Adipocyte (in vitro differentiated cells): Measurements from ENCODE around the gene TTN.
"Not testable (repeated sequence)": the region's sequence is repeated elsewhere in the genome, so short reads cannot be mapped to it uniquely, and the experiment has no call there.

Experiments
- DNase-seq: peaks from one replicate; pipeline ENCODE4 v3.0.0-alpha.2; 2015; ENCODE audit warnings: low read depth
- H3K27me3 ChIP-seq: replicated peaks from 2 replicates; pipeline ENCODE4 v1.7.0; 2013; ENCODE audit warnings: mild to moderate bottlenecking, low read length, moderate library complexity; ENCODE audit not compliant: control insufficient read depth, insufficient read depth
- H3K36me3 ChIP-seq: 2 replicates; pipeline ENCODE4 v1.7.0; 2013; ENCODE audit warnings: low read length, mild to moderate bottlenecking, moderate library complexity; ENCODE audit not compliant: control insufficient read depth, insufficient read depth, severe bottlenecking
- H3K4me1 ChIP-seq: 2 replicates; pipeline ENCODE4 v1.7.0; 2013; ENCODE audit warnings: mild to moderate bottlenecking, low read length, moderate library complexity; ENCODE audit not compliant: control insufficient read depth, insufficient read depth
- H3K4me3 ChIP-seq: 2 replicates; pipeline ENCODE4 v1.7.0; 2013; ENCODE audit warnings: mild to moderate bottlenecking, low read length, moderate library complexity
- H3K9ac ChIP-seq: 2 replicates; pipeline ENCODE4 v1.7.0; 2013; ENCODE audit warnings: mild to moderate bottlenecking, low read length, moderate library complexity
- H3K9me3 ChIP-seq: 2 replicates; pipeline ENCODE4 v1.7.0; 2013; ENCODE audit warnings: mild to moderate bottlenecking, low read length, moderate library complexity; ENCODE audit not compliant: control insufficient read depth

Gene TTN

GRCh38 chr2:178658480-178658879, 148.7 kb downstream of the TTN start:
- not testable (repeated sequence) for DNase-seq, H3K4me3 ChIP-seq, H3K4me1 ChIP-seq, H3K9me3 ChIP-seq, H3K36me3 ChIP-seq, H3K27me3 ChIP-seq, H3K9ac ChIP-seq

DNA sequence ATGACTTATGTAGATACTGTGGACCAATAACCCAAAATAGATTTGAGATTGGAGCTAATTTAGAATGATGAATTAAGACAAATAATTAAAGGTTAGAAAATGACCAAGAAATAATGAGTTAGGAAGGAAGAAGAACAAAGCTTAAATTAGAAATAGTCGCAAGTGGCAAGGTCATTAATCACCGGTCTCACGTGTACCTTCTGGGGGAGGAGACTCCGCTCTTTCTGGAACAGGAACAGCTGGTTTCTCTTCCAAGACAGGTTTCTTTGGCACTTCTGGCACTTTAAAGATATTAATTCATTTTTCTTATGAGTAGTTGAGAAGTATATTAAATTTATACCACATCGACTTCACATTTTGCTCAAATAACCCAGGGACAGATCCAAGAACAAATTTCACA, 156.7 kb downstream of the TTN start:
- Histone ChIP-seq H3K9me3 (no peaks in the 10 kb centered on the region), H3K4me1 (no peaks in the 10 kb centered on the region), H3K36me3 (no peaks in the 10 kb centered on the region), H3K4me3 (no peak overlapping the region), H3K9ac (no peak overlapping the region), H3K27me3 (no peaks in the 10 kb centered on the region)
- no peak for DNase-seq

GRCh38 chr2:178644919-178645318, 162.3 kb downstream of the TTN start:
- no peak for DNase-seq
- H3K9ac ChIP-seq = no peak overlapping the region
- H3K36me3 ChIP-seq = no peaks in the 10 kb centered on the region

GRCh38 chr2:178641498-178641897, 165.7 kb downstream of the TTN start:
- no peaks in the 10 kb centered on the region for H3K4me1 ChIP-seq
- H3K4me3 ChIP-seq = no peak overlapping the region
- H3K27me3 ChIP-seq = no peaks in the 10 kb centered on the region
- H3K9ac ChIP-seq = no peak overlapping the region
- H3K36me3 ChIP-seq = no peaks in the 10 kb centered on the region
- no peaks in the 10 kb centered on the region for H3K9me3 ChIP-seq
- no peak for DNase-seq

More at GRCh38 chr2:178644919-178645318, 162.3 kb downstream of the TTN start:
- Histone ChIP-seq H3K4me1 (no peaks in the 10 kb centered on the region), H3K27me3 (no peaks in the 10 kb centered on the region), H3K4me3 (no peak overlapping the region), H3K9me3 (no peaks in the 10 kb centered on the region)

DNA sequence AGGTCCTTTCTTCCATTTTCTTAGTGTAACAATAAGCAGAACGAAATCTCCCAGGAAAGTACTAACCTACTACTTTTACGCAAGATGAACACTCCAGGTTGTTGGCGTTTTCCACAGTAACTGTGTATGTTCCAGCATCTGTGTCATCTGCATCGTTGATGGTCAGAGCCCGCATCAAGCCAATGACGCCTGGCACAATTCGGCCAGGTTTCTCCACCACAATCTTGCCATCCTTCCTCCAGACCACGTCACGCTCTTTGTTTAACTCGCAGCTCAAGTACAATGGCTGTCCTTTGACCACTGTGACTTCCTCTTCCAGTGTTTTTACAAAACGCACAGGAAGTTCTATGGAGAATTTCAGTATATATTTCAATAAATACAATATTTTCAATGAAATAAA, 171.3 kb downstream of the TTN start:
- H3K4me3 ChIP-seq = no peak overlapping the region
- no peak for DNase-seq
- H3K9me3 ChIP-seq = no peaks in the 10 kb centered on the region
- no peak overlapping the region for H3K9ac ChIP-seq
- no peaks in the 10 kb centered on the region for H3K4me1 ChIP-seq
- no peaks in the 10 kb centered on the region for H3K36me3 ChIP-seq
- H3K27me3 ChIP-seq = no peaks in the 10 kb centered on the region

DNA sequence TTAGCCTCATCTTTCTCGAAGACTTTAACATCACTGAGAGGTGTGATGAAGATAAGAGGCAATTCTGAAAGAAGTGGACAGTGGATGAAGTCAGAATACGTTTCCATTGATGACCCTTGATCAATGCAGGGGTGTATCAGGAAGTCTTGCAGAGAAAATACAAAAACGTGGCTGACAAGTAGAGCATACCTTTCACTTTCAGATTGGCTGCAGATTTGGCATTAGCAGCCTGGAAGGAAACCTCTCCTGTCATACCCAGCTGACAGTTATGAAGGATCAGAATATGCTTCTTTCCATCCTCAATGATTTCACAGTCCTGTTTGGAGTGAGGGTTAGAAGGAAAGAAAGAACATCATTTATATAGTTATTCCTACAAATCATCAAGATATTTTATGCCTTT, 174.5 kb downstream of the TTN start:
- no peaks in the 10 kb centered on the region for H3K4me1 ChIP-seq
- no peak overlapping the region for H3K4me3 ChIP-seq
- no peaks in the 10 kb centered on the region for H3K9me3 ChIP-seq
- no peak for DNase-seq
- no peaks in the 10 kb centered on the region for H3K36me3 ChIP-seq
- no peak overlapping the region for H3K9ac ChIP-seq
- no peaks in the 10 kb centered on the region for H3K27me3 ChIP-seq

- Histone ChIP-seq H3K4me3 (no peak overlapping the region), H3K4me1 (no peaks in the 10 kb centered on the region), H3K9ac (no peak overlapping the region), H3K9me3 (no peaks in the 10 kb centered on the region), H3K27me3 (no peaks in the 10 kb centered on the region), H3K36me3 (no peaks in the 10 kb centered on the region)
- no peak for DNase-seq
Measured at GRCh38 chr2:178630581-178630980, 176.6 kb downstream of the TTN start.

DNA sequence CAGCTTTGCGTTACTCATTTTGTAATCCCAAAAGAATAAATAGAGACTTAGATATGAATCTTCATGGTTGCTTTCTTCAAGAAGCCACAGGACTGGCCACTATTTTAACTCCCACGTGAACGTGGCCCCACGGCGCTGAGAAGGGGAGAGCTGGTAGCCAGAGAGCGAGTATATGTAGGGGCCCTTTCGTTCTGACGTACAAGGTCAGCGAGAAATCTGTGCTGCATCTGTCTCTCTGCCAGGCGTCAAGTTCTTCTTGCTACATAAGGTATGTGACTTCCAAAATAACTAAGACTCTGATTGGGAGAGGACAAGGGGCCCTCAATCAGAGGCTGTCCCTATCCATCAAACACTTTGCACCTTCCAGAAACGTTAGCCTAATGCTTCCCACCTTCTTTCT, 177.8 kb downstream of the TTN start:
- Histone ChIP-seq H3K27me3 (no peaks in the 10 kb centered on the region), H3K4me1 (no peaks in the 10 kb centered on the region), H3K9ac (no peak overlapping the region), H3K4me3 (no peak overlapping the region), H3K9me3 (no peaks in the 10 kb centered on the region), H3K36me3 (no peaks in the 10 kb centered on the region)
- no peak for DNase-seq

DNA sequence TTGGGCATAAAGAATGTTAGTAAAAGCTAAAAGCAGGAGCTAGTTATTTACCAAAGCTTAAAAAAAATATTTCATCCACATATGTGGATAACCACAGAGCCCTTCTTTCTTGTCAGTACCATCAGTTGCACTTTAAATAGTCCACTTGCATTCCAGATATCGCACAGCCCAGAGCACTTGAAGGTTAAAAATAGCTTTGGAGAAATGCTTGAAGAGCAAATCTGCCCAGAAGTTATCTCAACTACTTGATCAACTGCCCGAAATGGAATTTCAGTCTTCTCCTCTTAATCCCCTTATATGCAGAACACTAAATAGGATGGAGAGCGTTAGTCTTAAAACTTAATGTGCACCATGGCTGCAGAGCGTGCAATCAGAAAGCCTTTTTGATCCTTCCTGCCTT, 178.6 kb downstream of the TTN start:
- Histone ChIP-seq H3K36me3 (no peaks in the 10 kb centered on the region), H3K9me3 (no peaks in the 10 kb centered on the region)
- no peak for DNase-seq

DNA sequence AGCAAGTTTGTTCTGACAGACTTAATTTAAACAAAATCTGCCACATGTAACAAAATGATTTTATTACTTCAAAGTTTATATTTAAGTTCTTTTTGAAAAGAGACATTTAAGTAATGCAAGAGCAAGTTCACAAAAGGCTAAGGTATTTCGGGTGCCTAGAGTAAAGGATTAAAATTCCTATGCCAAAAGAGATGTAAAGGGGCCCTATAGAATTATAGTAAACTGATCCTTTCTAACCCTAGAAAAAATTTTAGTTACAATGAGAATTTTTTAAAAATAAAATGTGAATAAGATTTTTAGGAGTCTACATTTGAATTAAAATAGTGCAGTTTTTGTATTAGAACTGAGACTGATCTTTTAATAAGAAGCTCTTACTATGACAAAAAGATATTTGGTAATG, 179.8 kb downstream of the TTN start:
- Histone ChIP-seq H3K4me1 (no peaks in the 10 kb centered on the region), H3K4me3 (no peak overlapping the region), H3K9ac (no peak overlapping the region), H3K36me3 (no peaks in the 10 kb centered on the region), H3K9me3 (no peaks in the 10 kb centered on the region), H3K27me3 (no peaks in the 10 kb centered on the region)
- DNase-seq = no peak

More for the DNA sequence above, 178.6 kb downstream of the TTN start:
- Histone ChIP-seq H3K9ac (no peak overlapping the region), H3K27me3 (no peaks in the 10 kb centered on the region), H3K4me3 (no peak overlapping the region), H3K4me1 (no peaks in the 10 kb centered on the region)

GRCh38 chr2:178615969-178616368, 191.3 kb downstream of the TTN start:
- Histone ChIP-seq H3K4me3 (no peak overlapping the region), H3K4me1 (no peaks in the 10 kb centered on the region), H3K27me3 (no peaks in the 10 kb centered on the region), H3K9me3 (no peaks in the 10 kb centered on the region), H3K36me3 (peaks cover 10% of the 10 kb centered on the region), H3K9ac (no peak overlapping the region)
- DNase-seq = no peak

DNA sequence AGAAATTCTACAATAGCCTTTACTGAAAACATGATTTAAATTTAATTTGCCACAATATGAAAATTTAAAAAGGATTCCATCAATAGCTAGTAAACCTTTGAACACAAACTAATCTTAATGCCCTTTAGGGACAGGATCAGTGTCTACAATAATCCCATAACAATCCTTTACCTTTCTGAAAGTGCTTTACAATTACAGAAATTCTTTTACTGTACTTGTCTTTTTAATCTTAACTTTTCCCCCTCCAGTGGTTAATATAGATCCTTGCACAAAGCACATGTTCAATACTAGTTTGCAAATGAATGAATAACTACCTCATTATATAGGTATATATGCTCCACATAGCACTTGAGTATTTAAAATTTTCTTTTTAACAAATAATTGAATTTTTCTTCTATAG, 204.3 kb downstream of the TTN start:
- no peaks in the 10 kb centered on the region for H3K9me3 ChIP-seq
- H3K4me3 ChIP-seq = no peak overlapping the region
- DNase-seq = no peak
- no peaks in the 10 kb centered on the region for H3K4me1 ChIP-seq
- H3K36me3 ChIP-seq = no peaks in the 10 kb centered on the region
- H3K27me3 ChIP-seq = no peaks in the 10 kb centered on the region
- no peak overlapping the region for H3K9ac ChIP-seq
